DMS 273 treated with DMSO at 0.1 percent for 48 hours (cell line): ENCODE measurements around the gene NFX1.
"Not testable (repeated sequence)": the region's sequence is repeated elsewhere in the genome, so short reads cannot be mapped to it uniquely, and the experiment has no call there.

ENCODE experiments used
- DNase-seq: peaks from one replicate; lab custom pipeline; 2025; lab: John Stamatoyannopoulos, UW

The NFX1 gene

DNA sequence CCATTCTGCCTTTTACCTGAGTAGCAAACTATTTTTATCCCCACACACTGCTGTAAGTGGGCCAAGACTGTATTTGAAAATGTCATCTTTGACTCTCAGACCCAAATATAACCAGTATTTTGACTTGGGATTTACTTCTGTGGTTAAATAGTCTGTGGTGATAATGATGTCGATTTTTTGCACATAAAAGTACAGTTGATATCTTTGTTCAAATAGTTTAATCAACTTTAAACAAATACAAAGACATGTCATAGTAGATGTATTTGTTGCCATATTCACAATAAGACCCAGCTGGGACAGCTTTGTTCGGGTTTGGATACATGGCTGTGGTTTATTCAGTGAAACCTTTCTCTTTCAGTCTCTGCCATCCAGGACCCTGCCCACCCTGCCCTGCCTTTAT lies 20.4 kb downstream of the NFX1 start:
- DNase-seq: no peak

DNA sequence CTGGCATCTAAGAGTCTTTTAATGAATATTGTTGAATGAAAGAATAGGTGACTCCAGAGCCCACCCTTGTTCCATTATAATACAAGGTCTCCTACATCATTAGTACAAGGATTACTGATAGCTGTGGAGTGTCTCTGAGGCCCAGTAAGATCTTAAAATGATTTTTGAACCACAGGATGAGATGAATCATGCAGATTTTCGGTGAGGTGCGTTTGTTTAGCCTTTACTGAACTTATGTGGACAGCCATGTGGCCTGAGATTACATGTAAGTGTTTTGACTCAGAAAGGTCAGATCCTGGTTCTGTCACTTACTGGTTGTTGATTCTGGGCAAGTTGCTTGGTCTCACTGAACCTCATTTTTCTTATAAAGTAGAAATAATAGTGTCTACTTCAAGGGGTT lies 21.6 kb downstream of the NFX1 start:
- no peak for DNase-seq

DNA sequence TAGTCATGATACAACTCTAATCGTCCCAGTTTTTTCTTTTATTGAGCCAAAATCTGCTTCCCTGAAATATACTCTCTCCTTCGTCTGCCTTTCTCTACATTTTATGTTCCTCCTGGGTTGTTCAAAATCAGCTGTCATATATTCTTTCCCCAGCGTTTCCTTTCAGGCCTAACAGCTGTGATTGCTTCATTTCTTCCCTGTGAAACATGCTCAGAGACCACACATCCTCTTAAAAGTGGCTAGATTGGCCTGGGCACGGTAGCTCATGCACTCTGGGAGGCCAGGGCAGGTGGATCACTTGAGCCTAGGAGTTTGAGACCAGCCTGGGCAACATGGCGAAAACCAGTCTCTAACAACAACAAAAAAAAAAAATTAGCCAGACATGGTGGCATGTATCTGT lies 25.1 kb downstream of the NFX1 start:
- DNase-seq: no peak

DNA sequence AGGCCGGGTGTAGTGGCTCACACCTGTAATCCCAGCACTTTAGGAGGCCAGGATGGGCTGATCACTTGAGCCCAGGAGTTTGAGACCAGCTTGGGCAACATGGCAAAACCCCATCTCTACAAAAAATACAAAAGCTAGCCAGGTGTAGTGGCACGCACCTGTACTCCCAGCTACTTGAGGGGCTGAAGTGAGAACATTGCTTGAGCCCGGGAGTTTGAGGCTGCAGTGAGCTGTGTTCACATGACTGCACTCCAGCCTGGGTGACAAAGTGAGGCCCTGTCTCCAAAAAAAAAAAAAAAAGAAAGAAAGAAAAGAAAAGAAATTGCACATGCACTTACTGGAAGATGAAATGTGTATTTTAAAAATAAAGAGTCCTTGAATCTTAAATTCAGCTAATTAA lies 26.8 kb downstream of the NFX1 start:
- DNase-seq: not testable (repeated sequence)

DNA sequence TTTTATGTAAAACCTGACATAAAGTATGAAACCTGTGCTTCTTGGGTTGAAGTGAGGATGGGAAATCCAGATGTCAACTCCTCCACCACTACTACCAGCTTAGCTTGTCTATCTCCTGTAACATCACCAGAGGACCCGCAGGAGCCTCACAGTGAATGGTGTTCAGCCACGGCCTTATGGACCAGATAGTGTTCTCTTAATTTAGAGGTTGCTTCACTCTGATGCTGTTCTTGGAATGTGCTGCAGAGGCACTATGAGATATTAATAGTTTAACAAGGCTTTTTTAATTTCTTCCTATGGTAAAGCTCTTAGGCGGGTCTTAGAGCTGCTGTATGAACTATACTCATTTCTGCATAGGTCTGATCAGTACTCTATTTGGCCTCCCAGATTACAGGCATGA lies 27.9 kb downstream of the NFX1 start:
- no peak for DNase-seq

DNA sequence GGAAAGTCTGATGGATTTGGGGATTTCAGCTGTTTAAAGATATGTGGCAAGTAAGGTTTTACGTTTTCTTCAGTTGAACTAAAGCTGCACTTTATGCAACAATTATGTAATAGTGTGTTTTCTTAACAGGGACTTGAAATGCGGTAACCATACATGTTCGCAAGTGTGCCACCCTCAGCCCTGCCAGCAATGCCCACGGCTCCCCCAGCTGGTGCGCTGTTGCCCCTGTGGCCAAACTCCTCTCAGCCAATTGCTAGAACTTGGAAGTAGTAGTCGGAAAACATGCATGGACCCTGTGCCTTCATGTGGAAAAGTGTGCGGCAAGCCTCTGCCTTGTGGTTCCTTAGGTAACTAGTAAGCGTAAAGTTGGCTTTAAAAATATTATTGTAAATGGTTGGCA lies 28.5 kb downstream of the NFX1 start:
- no peak for DNase-seq

DNA sequence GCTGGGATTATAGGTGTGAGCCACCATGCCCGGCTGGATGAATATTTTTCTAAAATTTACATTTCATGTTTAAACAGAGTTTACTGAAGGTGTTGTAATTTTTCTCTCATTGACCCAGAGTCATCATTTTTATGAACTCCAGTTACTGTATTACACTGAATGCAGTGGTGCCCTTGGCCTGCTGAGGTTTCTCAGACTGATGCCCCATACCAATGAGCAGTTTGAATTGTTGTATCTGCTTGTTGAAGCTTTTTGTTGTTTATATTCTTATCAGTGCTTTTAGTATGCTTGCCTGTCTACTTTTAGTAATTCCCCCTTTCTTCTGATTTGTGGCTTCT lies 29.9 kb downstream of the NFX1 start:
- no peak for DNase-seq

DNA sequence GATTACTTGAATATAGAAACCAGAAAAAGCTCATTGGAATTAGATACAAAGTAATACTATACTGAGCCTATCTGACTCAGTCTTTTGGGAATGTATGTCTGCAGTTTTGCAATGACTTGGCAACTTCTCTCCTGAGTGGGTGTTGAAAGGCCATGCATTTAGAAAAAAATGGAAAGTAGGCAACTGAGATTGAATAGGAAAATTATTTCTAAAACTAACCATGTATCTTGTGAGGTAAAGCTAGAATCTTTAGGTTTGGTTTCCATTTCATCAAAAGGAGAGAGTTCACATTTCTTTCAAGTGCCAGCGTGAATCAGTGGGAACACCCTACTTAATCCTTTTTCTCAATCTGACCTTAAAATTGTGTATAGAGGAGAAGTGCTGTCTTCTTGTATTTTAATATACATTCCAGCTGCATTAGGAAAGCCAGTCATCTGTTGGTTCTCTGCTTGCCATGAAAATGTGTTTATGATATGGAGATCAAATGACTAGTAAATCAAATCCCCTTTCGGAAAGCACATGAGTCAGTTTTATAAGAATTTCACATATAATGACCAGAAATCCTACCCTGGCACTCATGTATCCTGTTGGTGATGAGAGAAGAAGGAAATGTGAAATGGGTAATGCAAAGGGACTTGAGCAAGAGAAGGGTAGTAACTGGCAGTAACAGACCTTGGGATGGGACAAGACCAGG lies 30.4 kb downstream of the NFX1 start:
- no peak for DNase-seq

DNA sequence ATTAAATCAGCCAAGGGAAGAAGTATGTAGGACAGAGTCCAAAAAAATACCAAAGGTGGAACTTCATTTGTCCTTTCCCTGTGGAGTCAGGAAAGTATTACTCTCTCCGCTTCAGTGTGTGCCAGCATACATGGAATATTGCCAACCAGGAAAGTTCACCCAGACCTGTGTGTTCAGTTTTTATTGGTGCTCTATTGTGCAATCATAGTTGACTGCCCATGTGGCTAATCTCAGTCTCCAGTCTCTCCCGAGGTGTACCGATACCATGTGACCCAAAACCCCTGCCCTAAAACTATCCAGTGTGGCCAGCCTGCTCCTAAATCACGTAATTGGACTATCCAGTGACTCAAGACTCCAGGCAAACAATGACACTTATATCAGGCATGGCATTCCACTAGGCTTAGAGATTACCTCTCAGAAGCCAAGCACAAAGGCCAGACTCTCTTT lies 38.8 kb downstream of the NFX1 start:
- DNase-seq: no peak

DNA sequence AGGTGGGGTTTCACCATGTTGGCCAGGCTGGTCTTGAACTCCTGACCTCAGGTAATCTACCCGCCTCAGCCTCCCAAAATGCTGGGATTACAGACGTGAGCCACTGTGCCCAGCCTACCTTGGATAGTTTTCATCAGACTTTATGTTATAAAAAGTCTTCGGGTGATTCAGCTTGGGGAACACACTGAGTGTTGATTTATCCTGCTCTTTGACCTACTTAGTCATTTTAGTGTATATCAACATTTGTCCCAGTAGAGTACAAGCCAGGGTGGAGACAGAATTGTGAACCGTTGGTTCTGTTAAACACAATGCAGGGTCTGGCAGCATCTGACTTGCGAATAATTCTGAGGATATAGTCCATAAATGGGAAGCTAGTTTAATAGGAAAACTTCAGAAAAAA lies 39.7 kb downstream of the NFX1 start:
- no peak for DNase-seq

DNA sequence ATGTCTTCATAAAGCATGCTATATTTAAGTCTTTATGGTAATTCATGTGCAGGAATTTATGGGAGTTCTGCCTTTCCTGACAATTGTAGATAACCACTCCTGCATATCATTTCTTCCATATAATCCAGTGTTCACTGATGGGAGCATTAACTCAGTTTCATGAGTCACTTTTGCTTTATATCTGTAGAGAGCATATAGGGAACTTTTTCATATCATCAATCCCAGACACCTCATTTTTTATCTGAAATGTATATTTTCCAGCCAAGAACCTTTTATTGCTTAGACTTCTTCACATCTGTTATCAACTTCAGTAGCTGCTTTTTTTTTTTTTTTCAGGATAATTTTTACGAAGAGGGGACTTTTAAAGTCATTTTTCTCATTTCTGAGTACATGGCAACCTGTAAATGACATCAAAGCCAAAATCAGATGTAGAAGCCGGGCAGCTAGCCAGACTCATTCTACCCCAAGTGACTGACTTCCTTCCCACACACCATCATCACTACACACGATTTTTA lies 41.1 kb downstream of the NFX1 start:
- DNase-seq: no peak

DNA sequence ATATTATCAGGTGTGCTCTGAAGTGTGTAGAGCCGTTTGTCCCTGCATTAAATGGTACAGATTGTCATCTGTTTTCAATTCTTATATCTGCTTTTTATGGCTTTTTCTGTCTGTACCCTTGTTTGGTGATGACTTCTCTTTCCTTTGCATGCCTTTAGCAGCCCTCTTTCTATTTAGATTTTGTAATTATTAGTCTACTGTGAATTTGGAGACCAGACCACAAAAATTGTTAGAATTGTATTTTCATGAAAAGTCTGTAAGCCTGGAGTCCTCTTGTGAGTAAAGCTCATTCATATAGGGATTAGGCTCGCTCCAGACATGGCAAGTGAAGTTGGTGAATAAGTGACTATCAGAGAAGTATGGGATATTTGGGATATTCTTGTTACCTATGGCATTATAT lies 41.7 kb downstream of the NFX1 start:
- DNase-seq: no peak

DNA sequence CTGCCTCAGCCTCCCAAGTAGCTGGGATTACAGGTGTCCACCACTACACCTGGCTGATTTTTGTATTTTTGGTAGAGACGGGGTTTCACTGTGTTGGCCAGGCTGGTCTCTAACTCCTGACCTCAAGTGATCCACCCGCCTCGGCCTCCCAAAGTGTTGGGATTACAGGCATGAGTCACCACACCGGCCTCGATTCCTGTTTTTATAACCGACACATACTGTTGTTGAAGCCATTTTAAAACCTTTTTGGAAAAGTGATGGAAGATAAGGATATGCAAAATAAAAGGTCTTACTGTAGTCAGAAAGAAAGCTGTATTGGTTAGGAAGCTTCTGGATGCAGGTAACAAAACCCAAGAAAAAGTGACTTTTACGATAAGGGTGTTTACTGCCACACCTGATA lies 42.6 kb downstream of the NFX1 start:
- not testable (repeated sequence) for DNase-seq

DNA sequence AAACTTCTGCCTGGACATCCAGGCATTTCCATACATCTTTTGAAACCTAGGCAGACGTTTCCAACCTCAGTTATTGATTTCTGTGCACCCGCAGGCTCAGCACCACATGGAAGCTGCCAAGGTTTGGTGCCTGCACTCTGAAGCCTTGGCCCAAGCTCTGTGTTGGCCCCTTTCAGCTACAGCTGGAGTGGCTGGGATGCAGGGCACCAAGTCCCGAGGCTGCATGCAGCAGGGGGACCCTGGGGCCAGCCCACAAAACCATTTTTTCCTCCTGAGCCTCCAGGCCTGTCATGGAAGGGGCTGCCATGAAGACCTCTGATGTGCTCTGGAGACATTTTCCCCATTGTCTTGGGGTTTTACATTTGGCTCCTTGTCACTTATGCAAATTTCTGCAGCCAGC lies 49.9 kb downstream of the NFX1 start:
- no peak for DNase-seq

DNA sequence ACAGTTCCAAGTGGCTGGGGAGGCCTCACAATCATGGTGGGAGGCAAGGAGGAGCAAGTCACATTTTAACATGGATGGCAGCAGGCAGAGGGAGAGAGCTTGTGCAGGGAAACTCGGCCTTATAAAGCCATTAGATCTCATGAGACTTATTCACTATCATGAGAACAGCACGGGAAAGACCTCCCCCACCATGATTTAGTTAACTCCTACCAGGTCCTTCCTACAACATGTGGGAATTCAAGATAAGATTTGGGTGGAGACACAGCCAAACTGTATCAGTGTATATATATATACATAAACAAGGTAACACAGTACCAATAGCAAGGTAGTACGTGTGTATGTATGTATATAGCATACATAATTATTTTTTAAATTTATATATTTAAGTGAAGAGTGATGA lies 50.9 kb downstream of the NFX1 start:
- no peak for DNase-seq

DNA sequence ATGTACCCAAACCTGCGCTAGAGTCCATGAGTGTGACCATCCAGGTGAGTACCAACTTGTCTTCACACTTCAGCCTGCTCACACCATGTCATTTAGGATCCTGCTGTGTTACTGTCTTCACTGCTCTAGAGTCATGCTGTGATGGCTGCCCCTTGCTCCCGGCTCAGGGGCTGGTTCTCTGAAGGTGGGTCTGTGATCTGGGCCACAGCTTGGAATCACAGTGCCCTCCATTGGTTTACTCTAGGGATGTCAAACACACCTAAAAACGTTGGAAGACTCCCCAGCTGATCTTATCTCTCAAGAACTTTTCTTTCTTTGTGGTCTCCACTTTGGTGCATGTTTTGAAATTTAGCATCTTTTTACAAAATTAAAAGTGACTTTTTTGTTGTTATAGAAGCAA lies 53.8 kb downstream of the NFX1 start:
- no peak for DNase-seq

DNA sequence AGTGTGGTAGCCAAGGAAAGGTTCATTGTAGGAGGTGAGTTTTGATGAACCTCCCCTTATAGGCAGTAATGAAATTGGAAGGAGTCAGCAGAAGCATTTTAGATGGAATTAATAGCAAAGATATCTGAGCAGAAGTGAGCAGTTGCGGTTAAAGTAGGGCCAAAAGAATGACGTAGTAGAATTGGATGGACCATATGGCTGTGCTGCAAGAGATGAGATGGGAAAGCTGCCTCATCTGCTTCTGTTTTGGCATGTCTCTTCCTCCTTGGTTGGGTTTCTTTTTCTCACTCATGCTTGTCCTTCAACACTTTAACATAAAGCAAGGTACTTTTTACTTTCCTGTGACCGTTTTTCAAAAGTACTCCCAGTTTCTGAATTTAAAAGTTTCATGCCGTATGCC lies 56.2 kb downstream of the NFX1 start:
- DNase-seq: no peak

DNA sequence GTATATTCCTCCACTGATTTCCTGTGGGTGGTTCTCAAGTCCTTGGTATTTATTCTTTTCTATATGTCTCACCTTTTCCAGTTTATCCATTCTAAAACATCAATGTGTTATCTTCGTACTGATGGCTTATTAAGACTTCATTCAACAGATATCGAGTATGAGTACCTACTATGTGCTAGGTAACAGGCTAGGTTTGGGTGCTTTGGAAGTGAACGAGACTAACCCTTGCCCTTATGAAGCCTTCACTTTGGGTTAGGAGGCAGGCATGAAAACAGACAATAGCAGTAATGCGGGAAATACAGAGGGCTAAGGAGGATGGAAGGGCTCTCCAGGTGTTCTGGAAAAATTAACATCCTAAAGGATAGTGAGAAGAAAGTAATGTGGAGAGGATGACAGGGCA lies 58.7 kb downstream of the NFX1 start:
- DNase-seq: no peak

DNA sequence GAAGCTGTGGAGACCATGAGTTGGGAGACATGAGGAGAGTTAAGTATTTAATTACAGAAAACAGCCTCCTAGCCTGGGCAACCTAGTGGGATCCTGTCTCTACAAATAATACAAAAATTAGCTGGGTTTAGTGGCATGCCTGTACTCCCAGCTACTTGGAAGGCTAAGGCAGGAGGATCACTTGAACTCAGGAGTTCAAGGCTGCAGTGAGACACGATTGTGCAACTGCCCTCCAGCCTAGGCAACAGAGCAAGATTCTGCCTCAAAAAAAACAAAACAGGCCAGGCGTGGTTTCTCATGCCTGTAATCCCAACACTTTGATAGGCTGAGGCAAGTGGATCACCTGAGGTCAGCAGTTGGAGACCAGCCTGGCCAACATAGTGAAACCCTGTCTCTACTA lies 59.4 kb downstream of the NFX1 start:
- no peak for DNase-seq

DNA sequence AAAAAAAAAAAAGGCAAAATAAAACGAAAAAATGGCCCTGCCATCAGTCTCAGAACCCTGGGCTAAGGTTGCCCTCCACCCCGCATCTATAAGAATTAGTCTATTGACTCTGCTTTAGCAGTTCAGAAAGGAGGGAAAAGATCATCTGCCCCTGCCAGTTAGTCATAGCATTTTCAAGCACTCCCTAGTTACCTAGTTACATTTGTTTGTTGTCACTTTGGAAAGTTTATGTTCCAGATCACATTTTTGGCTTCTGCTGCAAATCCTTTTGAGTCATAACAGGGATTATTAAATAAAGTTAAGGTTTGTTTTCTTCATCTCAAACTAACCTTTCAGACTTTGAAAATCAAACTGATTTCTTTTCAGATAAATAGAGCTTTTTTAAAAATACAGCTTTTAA lies 60.0 kb downstream of the NFX1 start:
- DNase-seq: no peak

DNA sequence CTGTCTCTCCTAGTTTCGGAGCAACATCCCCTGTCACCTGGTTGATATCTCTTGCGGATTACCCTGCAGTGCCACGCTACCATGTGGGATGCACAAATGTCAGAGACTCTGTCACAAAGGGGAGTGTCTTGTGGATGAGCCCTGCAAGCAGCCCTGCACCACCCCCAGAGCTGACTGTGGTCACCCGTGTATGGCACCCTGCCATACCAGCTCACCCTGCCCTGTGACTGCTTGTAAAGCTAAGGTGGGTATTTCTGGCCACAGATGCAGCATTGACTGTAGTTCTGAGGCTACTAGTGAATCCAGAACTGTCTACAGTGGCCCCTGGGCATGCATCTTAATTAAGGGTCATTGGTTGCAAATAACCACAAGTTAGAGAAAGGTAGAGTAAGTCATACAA lies 61.2 kb downstream of the NFX1 start:
- no peak for DNase-seq

DNA sequence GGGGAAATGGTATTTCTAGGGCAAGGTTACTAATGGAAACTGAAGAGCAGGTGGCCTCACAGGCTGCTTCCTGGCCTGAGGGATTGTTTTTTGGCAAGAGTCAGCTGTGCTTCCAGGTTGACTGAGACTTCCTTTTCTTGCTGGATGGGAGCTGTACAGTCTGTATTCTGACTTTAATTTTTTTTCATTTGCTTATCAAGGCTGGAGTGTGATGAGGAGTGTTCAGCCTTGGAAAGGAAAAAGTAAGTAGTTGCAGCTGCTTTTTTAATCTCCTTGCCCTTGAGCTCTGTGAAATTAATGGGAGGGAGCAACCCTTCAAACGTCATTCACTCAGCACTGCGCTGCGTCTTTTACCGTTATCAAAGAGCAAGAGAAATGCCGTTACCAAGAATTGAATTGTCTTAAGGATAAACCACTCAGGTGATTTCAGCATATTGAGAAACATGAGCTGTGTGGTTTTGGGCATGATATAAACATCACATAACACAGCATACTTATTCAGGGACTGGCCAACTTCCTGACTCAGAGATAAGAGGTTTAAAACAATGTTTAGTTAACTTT lies 64.4 kb downstream of the NFX1 start:
- DNase-seq: no peak

DNA sequence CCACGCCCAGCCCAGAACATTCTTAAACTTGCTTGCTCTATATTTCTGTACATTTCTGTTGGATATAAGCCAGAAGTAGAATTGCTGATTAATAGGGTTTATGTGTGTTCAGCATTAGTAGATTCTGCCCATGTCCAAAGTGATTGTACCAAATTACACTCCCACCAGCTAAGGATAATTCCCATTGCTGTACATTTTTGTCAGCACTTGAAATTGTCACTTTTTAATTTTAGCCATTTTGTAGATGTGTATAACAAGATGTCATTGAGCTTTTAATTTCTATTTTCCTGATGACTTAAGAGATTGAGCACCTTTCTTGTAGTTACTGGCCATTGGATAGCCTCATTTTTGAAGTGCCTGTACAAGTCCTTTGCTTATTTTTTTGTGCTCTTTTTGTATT lies 65.6 kb downstream of the NFX1 start:
- DNase-seq: no peak

DNA sequence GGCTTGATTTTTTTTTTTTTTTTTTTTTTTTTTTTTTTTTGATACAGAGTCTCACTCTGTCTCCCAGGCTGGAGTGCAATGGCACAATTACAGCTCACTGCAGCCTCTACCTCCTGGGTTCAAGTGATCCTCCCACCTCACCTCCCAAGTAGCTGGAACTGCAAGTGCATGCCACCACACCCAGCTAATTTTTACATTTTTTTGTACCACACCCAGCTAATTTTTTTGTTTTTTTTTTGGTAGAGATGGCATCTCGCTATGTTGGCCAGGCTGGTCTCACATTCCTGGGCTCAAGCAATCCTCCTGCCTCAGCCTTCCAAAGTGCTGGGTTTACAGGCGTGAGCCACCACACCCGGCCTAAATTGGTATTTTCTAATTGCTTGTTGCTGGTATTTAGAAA lies 68.3 kb downstream of the NFX1 start:
- not testable (repeated sequence) for DNase-seq
